Inferior parietal cortex (tissue), 1 donor: ENCODE data around the gene PCDHGA12.
A peak's percentile ranks its signal among the peaks of the same experiment; 100 is the strongest.
"Not testable (repeated sequence)": the region's sequence is repeated elsewhere in the genome, so short reads cannot be mapped to it uniquely, and the experiment has no call there.

Experiments
- DNase-seq: peaks from one replicate; pipeline ENCODE4 v3.0.0-alpha.2; 2016; ENCODE audit errors: extremely low spot score

Gene PCDHGA12

DNA sequence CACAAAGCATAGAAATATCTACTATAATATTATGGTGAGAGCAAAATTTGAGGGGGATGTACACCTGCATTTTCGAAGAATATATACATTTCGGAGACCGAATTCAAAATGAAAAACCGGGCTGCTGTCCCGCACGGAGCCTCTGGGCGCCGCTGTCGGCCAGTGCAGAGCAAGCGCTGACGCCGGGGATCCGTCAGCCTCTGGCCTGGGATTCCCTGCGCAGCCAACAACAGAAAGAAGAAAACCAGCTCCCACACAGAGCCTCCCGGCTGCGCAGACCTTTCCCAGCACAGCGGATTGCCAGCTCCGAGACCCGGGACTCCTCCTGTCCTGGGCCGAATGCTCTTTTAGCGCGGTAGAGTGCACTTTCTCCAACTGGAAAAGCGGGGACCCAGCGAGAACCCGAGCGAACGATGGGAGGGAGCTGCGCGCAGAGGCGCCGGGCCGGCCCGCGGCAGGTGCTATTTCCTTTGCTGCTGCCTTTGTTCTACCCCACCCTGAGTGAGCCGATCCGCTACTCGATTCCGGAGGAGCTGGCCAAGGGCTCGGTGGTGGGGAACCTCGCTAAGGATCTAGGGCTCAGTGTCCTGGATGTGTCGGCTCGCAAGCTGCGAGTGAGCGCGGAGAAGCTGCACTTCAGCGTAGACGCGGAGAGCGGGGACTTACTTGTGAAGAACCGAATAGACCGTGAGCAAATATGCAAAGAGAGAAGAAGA, 22.4 kb upstream of the PCDHGA12 start, which contains the start of gene PCDHGB6:
Gene PCDHGB6, plus strand, starts transcription at position 232 of the 716 bp plus-strand sequence. Its CDS starts 182 bp downstream, at position 414.
- DNase-seq: not testable (repeated sequence)

DNA sequence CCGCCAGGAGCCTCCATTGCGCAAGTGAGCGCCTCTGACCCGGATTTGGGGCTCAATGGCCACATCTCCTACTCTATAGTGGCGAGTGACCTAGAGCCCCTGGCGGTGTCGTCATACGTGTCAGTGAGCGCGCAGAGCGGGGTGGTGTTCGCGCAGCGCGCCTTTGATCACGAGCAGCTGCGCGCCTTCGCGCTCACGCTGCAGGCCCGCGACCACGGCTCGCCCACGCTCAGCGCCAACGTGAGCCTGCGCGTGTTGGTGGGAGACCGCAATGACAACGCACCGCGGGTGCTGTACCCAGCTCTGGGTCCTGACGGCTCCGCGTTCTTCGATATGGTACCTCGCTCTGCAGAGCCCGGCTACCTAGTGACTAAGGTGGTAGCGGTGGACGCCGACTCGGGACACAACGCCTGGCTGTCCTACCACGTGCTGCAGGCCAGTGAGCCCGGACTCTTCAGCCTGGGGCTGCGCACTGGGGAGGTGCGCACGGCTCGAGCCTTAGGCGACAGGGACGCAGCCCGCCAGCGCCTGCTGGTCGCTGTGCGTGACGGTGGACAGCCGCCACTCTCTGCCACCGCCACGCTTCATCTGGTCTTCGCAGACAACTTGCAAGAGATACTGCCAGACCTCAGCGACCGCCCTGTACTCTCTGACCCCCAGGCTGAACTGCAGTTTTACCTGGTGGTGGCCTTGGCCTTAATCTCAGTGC, 20.6 kb upstream of the PCDHGA12 start:
- DNase-seq: no peak

DNA sequence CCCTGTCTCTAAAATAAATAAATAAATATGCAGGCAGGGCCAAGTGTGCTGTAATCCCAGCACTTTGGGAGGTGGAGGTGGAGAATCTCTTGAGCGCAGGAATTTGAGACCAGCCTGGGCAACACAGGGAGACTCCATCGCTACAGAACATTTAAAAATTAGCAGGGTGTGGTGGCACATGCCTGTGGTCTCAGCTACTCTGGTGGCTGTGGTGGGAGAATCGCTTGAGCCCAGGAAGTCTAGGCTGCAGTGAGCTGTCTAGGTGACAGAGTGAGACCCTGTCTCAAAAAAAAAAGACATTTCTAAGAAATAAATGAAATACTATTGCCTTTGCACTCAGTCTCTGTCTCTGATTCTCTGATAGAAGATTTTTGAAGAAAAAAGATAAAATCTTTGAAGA, 18.7 kb upstream of the PCDHGA12 start:
- no peak for DNase-seq

DNA sequence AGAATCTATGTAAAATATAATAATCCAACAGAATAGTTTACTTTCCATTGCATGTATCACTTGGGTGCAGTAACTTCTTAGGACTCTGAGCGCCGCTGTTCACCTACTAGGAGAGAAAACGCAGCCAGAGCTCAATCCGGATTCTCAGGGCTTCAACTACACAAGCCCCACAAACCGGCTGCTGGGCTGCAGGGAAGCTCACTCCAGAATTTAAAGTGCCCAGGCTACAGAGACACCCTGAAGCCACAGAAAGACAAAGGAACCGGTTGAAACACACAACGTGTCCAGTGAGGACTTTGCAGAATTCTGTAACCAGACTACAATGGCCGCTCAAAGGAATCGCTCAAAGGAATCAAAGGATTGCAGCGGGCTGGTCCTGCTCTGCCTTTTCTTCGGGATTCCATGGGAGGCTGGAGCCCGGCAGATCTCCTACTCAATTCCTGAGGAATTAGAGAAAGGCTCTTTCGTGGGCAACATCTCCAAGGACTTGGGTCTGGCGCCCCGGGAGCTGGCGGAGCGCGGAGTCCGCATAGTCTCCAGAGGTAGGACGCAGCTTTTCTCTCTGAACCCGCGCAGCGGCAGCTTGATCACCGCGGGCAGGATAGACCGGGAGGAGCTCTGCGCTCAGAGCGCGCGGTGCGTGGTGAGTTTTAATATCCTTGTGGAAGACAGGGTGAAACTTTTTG, 17.3 kb upstream of the PCDHGA12 start, which contains the start of gene PCDHGA10:
Gene PCDHGA10, plus strand, starts transcription at position 134 of the 686 bp plus-strand sequence. Its CDS starts 189 bp downstream, at position 323.
- DNase-seq: peak; percentile 12

DNA sequence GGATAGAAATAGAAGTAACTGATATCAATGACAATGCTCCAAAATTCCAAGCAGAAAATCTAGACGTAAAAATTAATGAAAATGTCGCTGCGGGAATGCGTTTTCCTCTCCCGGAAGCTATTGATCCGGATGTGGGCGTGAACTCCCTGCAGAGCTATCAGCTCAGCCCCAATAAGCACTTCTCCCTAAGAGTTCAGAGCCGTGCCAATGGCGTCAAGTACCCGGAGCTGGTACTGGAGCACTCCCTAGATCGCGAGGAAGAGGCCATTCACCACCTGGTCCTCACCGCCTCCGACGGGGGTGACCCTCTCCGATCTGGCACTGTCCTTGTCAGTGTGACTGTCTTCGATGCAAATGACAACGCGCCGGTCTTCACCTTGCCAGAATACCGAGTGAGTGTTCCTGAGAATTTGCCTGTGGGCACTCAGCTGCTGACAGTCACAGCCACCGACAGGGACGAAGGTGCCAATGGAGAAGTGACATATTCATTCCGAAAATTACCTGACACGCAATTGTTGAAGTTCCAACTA, 16.7 kb upstream of the PCDHGA12 start:
- DNase-seq: no peak

DNA sequence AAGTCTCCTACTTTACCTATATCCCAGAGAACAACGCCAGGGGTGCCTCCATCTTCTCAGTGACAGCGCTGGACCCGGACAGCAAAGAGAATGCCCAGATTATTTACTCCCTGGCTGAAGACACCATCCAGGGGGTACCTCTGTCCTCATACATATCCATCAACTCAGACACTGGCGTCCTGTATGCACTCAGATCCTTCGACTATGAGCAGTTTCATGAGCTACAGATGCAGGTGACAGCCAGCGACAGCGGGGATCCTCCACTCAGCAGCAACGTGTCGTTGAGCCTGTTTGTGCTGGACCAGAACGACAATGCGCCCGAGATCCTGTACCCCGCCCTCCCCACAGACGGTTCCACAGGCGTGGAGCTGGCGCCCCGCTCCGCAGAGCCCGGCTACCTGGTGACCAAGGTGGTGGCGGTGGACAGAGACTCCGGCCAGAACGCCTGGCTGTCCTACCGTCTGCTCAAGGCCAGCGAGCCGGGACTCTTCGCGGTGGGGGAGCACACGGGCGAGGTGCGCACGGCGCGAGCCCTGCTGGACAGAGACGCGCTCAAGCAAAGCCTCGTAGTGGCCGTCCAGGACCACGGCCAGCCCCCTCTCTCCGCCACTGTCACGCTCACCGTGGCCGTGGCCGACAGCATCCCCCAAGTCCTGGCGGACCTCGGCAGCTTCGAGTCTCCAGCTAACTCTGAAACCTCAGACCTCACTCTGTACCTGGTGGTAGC, 15.6 kb upstream of the PCDHGA12 start:
- not testable (repeated sequence) for DNase-seq

DNA sequence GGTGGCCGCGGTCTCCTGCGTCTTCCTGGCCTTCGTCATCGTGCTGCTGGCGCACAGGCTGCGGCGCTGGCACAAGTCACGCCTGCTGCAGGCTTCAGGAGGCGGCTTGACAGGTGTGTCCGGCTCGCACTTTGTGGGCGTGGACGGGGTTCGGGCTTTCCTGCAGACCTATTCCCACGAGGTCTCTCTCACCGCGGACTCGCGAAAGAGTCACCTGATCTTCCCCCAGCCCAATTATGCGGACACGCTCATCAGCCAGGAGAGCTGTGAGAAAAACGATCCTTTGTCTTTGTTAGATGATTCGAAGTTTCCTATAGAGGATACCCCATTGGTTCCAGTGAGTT, 15.1 kb upstream of the PCDHGA12 start:
- DNase-seq: not testable (repeated sequence)

DNA sequence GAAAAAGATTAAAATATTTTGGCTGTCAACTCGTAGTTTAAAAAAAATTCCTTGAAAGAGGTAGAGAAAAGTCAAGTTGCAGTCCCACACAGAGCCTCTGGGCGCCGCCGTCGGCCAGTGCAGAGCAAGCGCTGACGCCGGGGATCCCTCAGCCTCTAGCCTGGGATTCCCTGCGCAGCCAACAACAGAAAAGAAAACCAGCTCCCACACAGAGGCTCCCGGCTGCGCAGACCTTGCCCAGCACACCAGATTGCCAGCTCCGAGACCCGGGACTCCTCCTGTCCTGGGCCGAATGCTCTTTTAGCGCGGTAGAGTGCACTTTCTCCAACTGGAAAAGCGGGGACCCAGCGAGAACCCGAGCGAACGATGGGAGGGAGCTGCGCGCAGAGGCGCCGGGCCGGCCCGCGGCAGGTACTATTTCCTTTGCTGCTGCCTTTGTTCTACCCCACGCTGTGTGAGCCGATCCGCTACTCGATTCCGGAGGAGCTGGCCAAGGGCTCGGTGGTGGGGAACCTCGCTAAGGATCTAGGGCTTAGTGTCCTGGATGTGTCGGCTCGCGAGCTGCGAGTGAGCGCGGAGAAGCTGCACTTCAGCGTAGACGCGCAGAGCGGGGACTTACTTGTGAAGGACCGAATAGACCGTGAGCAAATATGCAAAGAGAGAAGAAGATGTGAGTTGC, 12.7 kb upstream of the PCDHGA12 start, which contains the start of gene PCDHGB7:
Gene PCDHGB7, plus strand, starts transcription at position 184 of the 679 bp plus-strand sequence. Its CDS starts 183 bp downstream, at position 367.
- peak; percentile 15 for DNase-seq

DNA sequence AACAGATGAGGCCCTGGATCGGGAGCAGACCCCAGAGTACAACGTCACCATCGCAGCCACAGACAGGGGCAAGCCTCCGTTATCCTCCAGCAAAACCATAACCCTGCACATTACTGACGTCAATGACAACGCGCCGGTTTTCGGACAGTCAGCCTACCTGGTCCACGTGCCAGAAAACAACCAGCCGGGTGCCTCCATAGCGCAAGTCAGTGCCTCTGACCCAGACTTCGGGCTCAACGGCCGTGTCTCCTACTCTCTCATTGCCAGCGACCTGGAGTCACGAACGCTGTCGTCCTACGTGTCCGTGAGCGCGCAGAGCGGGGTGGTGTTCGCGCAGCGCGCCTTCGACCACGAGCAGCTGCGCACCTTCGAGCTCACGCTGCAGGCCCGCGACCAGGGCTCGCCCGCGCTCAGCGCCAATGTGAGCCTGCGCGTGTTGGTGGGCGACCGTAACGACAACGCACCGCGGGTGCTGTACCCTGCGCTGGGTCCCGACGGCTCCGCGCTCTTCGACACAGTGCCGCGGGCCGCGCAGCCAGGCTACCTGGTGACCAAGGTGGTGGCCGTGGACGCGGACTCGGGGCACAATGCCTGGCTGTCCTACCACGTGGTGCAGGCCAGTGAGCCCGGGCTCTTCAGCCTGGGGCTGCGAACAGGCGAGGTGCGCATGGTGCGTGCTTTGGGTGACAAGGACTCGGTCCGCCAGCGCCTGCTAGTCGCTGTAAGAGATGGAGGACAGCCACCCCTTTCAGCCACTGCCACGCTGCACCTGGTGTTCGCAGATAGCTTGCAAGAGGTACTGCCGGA, 11.0 kb upstream of the PCDHGA12 start:
- no peak for DNase-seq

DNA sequence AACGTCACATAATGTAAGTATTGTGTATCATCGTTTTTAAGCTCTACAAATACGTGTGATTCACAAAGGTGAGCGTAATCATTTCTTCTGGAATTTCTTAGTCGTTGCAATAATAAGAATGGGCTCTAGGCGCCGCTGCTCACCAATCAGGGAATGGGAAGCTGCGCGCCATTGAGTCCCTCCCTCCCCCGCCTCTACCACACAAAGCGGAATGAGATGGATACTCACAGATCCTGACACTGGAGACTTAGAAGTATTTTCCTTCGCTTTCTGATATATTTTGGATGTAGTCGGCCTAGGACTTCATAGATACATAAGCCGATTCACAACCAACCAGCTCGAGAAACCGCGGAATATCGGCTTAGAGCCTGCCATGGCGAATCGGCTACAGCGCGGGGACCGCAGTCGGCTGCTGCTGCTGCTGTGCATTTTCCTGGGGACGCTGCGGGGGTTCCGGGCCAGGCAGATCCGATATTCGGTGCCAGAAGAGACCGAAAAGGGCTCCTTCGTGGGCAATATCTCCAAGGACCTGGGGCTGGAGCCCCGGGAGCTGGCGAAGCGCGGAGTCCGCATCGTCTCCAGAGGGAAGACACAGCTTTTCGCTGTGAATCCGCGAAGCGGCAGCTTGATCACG, 9.3 kb upstream of the PCDHGA12 start, which contains the start of gene PCDHGA11:
Gene PCDHGA11, plus strand, starts transcription at position 197 of the 634 bp plus-strand sequence. Its CDS starts 177 bp downstream, at position 374.
- peak; percentile 5 for DNase-seq

DNA sequence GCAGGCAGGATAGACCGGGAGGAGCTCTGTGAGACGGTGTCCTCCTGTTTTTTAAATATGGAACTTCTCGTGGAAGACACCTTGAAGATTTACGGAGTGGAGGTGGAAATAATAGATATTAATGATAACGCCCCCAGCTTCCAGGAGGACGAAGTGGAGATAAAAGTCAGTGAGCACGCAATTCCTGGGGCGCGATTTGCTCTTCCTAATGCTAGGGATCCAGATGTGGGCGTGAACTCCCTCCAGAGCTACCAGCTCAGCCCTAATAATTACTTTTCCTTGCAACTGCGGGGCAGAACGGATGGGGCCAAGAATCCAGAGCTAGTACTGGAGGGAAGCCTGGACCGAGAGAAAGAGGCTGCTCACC, 8.8 kb upstream of the PCDHGA12 start:
- DNase-seq: no peak

DNA sequence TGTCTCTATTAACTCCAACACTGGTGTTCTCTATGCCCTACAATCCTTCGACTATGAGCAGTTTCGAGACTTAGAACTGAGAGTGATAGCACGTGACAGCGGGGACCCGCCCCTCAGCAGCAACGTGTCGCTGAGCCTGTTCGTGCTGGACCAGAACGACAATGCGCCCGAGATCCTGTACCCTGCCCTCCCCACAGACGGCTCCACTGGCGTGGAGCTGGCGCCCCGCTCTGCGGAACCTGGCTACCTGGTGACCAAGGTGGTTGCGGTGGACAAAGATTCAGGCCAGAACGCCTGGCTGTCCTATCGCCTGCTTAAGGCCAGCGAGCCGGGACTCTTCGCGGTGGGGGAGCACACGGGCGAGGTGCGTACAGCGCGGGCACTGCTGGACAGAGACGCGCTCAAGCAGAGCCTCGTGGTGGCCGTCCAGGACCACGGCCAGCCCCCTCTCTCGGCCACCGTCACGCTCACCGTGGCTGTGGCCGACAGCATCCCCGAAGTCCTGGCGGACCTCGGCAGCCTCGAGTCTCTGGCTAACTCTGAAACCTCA, 7.5 kb upstream of the PCDHGA12 start:
- DNase-seq: no peak

DNA sequence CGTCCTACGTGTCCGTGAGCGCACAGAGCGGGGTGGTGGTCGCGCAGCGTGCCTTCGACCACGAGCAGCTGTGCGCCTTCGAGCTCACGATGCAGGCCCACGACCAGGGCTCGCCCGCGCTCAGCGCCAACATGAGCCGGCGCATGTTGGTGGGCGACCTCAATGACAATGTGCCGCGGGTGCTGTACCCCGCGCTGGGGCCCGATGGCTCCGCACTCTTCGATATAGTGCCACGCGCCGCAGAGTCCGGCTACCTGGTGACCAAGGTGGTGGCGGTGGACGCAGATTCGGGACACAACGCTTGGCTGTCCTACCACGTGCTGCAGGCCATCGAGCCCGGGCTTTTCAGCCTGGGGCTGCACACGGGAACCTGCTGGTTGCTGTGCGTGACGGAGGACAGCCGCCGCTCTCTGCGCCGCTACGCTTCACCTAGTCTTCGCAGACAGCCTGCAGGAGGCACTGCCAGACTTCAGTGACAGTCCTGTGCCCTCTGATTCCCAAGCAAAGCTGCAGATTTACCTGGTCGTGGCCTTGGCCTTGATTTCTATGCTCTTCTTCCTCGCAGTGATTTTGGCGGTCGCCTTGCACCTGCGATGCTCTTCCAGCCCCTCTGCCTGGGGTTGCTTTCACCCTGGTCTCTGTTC, 2.4 kb upstream of the PCDHGA12 start:
- no peak for DNase-seq

DNA sequence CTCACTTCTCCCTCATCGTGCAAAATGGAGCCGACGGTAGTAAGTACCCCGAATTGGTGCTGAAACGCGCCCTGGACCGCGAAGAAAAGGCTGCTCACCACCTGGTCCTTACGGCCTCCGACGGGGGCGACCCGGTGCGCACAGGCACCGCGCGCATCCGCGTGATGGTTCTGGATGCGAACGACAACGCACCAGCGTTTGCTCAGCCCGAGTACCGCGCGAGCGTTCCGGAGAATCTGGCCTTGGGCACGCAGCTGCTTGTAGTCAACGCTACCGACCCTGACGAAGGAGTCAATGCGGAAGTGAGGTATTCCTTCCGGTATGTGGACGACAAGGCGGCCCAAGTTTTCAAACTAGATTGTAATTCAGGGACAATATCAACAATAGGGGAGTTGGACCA, 979 bp downstream of the PCDHGA12 start:
- no peak for DNase-seq

DNA sequence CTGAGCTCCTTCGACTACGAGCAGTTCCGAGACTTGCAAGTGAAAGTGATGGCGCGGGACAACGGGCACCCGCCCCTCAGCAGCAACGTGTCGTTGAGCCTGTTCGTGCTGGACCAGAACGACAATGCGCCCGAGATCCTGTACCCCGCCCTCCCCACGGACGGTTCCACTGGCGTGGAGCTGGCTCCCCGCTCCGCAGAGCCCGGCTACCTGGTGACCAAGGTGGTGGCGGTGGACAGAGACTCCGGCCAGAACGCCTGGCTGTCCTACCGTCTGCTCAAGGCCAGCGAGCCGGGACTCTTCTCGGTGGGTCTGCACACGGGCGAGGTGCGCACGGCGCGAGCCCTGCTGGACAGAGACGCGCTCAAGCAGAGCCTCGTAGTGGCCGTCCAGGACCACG, 2.0 kb downstream of the PCDHGA12 start:
- DNase-seq: not testable (repeated sequence)

DNA sequence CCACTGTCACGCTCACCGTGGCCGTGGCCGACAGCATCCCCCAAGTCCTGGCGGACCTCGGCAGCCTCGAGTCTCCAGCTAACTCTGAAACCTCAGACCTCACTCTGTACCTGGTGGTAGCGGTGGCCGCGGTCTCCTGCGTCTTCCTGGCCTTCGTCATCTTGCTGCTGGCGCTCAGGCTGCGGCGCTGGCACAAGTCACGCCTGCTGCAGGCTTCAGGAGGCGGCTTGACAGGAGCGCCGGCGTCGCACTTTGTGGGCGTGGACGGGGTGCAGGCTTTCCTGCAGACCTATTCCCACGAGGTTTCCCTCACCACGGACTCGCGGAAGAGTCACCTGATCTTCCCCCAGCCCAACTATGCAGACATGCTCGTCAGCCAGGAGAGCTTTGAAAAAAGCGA, 2.4 kb downstream of the PCDHGA12 start:
- not testable (repeated sequence) for DNase-seq

DNA sequence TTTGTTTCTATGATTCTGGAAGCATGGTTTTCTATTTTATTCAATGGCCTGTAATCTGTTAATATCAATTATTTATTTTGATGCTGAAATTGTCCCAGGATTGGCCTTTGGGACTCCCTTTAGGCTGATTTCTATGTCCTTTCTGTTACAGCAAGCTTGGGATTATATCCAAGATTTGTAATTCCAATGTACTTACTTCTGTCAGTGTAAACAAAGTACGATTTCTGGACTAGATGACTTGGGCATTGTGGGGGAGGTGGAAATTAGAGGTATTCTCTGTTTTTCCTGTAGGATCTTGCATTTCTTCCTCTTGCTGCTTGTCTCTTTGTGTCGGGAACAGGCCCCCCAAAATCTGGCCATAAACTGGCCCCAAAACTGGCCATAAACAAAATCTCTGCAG, 3.7 kb downstream of the PCDHGA12 start:
- no peak for DNase-seq

DNA sequence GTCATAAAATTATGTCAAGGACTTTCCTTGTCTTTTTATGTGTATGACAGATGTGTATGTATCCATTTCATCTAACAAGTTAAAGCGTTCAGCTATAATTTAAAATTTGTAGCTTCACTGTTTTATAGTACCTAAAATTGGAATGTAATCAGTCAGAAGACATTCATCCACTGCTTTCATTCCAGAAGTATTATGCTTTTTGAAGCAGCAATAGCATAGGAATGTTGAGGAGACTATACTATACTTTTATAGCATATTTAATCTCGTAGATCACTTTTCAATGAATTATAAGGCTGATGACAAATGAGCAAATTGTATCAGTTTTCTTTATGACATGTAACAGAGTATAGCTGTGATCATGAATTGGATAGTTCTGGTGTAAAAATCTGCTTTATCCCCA, 6.9 kb downstream of the PCDHGA12 start:
- DNase-seq: no peak
